CD4-positive, CD25-positive, alpha-beta regulatory T cell (primary cell): ENCODE data around the gene MRPL44. TPM values are rescaled to one million over a fixed set of nuclear protein-coding genes. Genes with fewer than 3 reads are reported as not detected.

ENCODE experiments used
- polyA plus RNA-seq, 4 donors: library from polyadenylated mRNA; unstranded; fragments of 300-500 nt; fragmentation: Illumina TruSeq; gene quantifications; one replicate each; pipeline ENCODE4 v1.2.3, GENCODE V29; 2021
- total RNA-seq: library from RNA; stranded (reverse); gene quantifications from one replicate; pipeline ENCODE4 v1.2.3, GENCODE V29; 2022

The MRPL44 gene
- total and polyA plus RNA-seq, 5 donors from 2014 or later, result 27.4 to 46.5 (median 38.4) TPM

Other genes starting within 250 kb of the MRPL44 start
- 3.7 TPM for gene AP1S3, start 119.9 kb upstream of the MRPL44 start, total RNA-seq
- gene AP1S3, start 119.9 kb upstream of the MRPL44 start, polyA plus RNA-seq, result 1 to 10 TPM in 2 of 4 donors, under 1 TPM in 2; 0.88 to 2.2 (median 1.5) TPM
- 67.1 TPM for gene WDFY1, start 12.1 kb upstream of the MRPL44 start, total RNA-seq
- gene WDFY1, start 12.1 kb upstream of the MRPL44 start, polyA plus RNA-seq, result 10 to 100 TPM; 24.9 to 37.7 (median 26.0) TPM
- gene SERPINE2, start 81.8 kb downstream of the MRPL44 start, total RNA-seq, result 1.5 TPM
- gene SERPINE2, start 81.8 kb downstream of the MRPL44 start, polyA plus RNA-seq, result 1 to 10 TPM in 3 of 4 donors, under 1 TPM in 1; 0.85 to 1.8 (median 1.5) TPM